ENCODE results near the gene GFM1. TPM values are rescaled to one million over a fixed set of nuclear protein-coding genes. Genes with fewer than 3 reads are reported as not detected.
"Not testable (repeated sequence)": the region's sequence is repeated elsewhere in the genome, so short reads cannot be mapped to it uniquely, and the experiment has no call there.

GFM1 gene
- total RNA-seq, 1 experiment from 2014 or later, result 58.9 TPM

- no peak for DNase-seq (ENCODE audit: low read depth)
These were observed 34.4 kb downstream of the GFM1 start for GRCh38 chr3:158678687-158679086.

DNA sequence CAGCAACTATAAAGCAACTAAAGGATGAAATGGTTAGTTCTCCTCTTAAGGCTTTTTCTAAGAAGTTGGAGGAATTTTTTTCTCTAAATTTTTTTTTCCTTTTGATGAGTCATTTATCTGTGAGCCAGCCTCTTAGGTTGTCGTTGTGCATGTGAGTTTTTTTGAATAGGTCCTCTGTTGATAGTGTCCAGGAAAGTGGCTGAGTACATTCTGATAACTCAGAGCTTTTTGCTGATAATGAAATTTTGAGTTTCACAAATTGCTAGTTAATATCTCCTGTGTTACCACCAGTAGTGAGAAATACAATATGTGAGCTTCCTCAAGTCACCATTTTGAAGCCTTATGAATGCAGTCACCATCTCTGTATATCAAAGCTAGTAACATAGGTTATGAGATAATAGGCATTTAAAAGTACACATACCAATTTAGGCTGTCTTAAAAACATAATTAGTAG is 35.2 kb downstream of the GFM1 start:
- peak; percentile 13 for DNase-seq (ENCODE audit: low read depth)

DNA sequence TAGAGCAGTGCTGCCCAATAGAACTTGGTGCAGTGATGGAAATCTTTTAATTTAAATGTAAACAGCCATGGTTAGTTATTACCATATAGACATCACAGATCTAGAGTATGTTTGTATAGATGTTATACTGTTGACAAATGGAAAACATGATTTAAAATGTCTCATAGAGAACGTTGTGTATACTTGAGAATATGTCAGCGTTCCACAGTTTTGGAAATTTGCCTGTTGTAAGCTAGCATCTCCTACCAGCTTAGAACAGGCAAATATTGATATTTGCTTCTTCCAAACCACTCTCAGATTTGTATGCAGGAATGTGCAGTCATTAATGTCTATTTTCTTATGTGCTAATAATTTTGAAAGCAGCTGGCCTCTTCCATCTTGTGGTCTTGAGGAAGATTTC is 36.5 kb downstream of the GFM1 start:
- no peak for DNase-seq (ENCODE audit: low read depth)

DNA sequence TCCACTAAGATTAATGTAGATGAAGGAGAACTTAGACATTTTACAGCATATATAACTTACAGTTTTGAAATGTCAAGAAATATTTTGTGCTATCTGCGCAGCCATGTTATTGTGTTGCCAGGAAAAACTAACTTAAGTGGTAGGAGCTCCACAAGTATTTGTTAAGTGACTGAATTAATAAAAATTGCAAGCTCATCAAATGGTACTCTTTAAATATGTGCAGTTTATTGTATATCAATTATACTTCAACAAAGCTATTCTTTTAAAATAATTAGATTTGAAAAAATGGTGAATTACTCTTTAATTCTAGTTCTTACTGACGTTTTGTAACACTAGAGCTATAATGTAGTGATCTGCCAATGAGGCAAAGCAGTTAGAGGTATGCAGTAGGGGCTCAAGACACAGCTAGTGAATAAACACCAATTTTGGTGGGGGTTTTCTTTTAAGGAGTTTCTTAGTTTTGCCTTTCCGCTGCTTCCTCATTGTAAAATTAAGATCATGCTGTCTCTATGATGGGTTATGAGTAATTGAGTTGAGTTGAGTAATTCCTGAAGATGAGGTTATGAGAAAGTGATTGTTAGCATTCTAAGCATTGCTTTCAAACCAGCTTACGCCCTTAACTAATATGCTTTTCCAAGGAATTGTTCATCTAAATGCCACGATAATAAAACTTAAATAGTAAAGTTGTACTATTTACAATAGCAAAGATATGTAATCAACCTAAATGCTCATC is 39.1 kb downstream of the GFM1 start:
- DNase-seq (ENCODE audit: low read depth), result no peak

- no peak for DNase-seq (ENCODE audit: low read depth)
These were observed 40.8 kb downstream of the GFM1 start for GRCh38 chr3:158685159-158685558.

- DNase-seq (ENCODE audit: low read depth), result not testable (repeated sequence)
These were observed 49.6 kb downstream of the GFM1 start for GRCh38 chr3:158693866-158694456.

DNA sequence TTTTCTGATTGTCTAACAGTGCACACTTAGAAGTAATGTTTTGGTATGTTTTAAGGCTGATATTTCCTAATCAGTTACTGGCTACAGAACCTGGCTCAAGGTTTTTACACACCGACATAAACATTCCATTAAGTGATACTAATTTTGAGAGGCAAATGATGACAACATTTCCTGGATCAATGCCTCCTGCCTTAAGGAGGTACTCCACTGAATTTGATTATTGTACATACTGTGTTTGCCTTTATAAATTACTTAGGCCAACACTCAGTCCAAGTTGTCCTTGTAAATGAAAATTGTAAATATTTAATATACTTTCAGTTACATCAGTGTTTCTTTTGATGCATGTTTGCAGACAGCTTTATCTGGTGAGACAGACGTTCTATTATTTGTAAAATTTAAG is 52.3 kb downstream of the GFM1 start:
- no peak for DNase-seq (ENCODE audit: low read depth)

DNA sequence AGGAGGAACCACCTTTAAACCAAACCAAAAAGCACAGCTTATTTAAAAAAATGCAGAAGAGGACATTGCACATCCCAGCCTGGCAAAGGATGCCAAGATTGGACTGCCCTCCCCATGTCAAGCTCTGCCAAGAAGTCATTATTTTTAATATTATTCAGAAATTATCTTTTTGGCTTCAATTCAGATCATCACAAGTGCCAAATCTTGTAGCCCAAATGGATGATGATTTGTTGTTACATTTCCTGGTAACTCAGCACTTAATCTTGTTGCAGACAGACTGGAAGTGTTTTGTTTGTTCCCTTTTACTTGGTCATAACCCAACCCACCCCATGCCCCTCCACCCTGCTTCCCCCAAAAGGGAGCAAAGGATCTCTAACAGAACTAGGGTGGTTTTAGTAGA is 56.2 kb downstream of the GFM1 start:
- DNase-seq (ENCODE audit: low read depth), result no peak

DNA sequence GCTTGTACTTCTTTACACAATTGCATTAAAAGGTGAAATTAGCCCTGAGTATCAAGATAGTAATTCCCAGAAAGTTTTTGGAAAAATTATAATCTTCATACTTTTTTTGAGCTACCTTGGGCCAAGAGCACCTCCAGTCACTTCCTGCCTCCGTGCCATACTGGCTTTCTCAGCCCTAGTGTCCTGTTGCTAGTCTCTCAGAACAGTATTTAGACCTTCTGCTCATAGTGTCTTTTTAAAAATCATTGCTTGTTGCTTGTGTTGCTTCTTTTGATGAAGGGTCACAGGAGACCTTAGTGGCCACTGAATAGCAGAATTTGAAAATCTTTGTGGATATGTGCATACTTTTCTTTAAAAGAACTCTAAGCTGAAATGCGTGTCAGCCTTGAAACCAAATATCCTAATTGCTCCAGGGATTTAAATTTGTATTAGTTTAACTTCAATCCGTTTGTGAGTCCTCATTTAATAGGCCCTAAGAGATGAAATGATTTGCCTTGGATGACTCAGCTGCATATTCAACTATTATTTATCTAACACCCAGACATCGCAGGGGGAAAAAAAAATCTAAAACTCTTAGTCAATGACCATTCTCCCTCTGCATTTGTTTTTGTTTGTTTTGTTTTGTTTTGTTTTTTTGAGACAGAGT is 57.2 kb downstream of the GFM1 start:
- DNase-seq (ENCODE audit: low read depth), result no peak

DNA sequence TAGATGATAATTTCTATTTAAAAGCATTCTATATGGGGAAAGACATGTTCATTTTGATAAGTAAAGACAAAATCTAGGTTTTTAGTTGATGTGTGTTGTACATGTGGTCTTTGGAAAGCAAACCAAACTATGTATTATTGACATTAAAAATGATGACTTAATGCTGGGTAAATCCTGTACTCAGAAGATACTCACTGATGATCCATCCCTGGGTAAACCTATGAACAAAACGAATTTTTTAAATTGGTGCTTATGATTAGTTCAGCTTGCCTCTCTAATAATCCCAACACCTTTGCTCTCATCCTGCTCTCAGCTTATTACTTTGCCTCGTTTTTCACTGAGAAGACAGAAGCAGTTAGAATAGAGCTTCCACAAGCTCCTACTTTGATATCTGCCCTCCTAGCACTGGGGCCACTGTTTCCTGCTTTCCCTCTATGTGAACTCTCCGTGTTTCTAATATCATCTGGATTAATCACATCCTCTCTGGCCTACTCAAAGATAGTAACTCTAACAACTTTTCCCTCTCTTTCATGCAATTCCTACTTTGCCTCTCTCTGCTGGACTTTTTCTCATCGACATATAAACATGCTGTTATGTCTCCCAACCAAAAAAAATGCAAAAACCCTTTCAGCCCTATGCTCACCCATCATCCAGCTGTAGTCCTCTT is 58.6 kb downstream of the GFM1 start:
- DNase-seq (ENCODE audit: low read depth), result peak; percentile 59

DNA sequence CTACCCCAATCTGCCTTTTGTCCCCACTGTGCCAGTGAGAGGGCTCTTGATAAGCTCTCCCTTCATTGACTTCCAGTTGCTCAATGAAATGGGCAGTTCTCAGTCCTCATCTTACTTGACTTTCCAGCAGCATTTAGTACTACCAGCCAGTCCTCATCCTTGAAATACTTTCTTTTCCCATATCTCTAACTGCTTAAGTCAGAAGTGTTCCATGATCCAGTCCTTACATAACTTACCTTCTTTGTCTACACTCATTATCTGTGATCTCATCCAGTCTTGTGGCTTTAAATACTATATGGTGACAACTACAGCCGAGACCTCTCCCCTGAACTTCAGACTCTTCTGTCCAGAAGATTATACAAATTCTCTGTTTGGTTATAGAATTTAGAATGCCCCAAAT is 59.2 kb downstream of the GFM1 start:
- no peak for DNase-seq (ENCODE audit: low read depth)

DNA sequence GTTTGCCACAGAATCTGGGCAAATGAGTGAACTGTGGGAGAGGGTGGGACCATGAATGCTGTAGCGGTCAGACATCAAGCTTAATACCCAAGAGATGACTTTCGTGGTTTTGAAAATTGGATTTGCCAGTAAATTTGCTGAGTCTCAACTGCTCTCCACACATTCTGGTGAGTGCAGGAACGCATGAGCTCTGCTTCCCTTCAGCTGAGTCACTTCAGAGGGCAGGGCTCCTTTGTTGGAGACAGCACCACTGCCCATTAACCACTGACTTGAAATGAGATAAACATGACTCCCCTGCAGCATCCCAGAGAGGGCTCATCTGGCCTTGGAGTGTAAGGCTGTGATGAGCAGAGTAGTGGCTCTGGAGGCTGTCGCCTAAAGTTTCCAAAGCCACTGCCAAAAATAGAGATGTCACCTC is 65.3 kb downstream of the GFM1 start:
- peak; percentile 97 for DNase-seq (ENCODE audit: low read depth)

GRCh38 chr3:158710601-158711000 is 66.3 kb downstream of the GFM1 start:
- DNase-seq (ENCODE audit: low read depth), result no peak

- DNase-seq (ENCODE audit: low read depth), result peak; percentile 56
These were observed 67.6 kb downstream of the GFM1 start for GRCh38 chr3:158711886-158712285.

- DNase-seq (ENCODE audit: low read depth), result no peak
These were observed 68.1 kb downstream of the GFM1 start for GRCh38 chr3:158712443-158712842.

DNA sequence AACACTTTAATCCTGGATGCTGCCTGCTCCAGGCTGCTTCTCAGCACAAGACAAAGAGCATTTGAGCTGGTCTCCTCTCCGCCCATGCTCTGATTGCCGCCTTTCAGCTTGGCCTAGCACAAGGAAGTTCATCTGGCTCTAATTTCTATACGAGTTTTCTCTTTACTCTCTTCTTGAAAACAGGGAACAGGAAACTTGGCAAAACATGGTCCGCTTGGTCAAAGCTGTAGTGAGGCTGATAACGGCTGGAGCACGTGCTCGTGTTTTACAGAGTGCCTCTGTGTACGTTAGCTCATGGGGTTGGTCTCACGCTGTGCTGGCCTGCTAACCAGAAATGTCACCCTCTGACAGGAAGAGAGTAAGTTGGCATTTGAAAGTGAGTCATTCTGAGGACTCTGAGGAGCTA is 68.8 kb downstream of the GFM1 start:
- peak; percentile 79 for DNase-seq (ENCODE audit: low read depth)

DNA sequence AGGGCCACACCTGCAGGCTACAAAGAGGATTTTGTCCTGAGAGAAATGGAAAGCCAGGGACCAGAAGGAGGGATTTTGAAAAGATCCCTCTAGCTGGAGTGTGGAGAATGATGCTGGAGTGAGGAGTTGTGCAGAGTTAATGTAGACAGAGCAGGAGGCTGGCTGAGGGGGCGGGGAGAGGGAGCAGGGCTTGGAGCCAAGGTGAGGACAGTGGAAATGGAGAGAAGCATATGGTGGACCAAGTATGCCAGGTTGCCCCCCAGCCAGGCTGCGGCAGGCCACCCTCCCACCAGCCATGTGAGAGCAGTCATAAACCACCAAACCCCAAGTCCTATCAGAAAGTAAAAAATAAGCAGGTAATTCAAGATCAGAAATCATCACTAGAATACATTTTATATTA is 73.2 kb downstream of the GFM1 start:
- DNase-seq (ENCODE audit: low read depth), result peak; percentile 49

- DNase-seq (ENCODE audit: low read depth), result peak; percentile 94
These were observed 74.3 kb downstream of the GFM1 start for GRCh38 chr3:158718490-158719170.

- no peak for DNase-seq (ENCODE audit: low read depth)
These were observed 77.8 kb downstream of the GFM1 start for GRCh38 chr3:158722108-158722507.

DNA sequence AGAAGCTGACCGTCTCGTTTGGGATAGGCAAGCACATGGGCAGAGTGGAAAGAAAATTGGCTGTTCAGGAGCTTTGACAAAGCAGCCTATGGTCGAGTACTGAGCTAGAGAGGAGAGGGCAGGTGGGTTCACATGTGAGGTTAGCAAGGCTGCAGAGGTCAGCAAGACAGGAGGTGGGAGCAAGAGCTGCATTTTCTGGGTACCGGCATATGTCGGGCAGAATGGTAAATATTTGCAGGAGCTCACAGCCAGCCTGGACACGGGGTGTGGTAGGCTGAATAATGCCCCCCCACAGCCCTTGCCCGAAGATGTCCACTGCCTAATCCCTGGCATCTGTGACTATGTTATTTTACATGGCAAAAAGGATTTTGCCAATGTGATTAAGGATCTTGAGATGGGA is 79.7 kb downstream of the GFM1 start:
- no peak for DNase-seq (ENCODE audit: low read depth)

DNA sequence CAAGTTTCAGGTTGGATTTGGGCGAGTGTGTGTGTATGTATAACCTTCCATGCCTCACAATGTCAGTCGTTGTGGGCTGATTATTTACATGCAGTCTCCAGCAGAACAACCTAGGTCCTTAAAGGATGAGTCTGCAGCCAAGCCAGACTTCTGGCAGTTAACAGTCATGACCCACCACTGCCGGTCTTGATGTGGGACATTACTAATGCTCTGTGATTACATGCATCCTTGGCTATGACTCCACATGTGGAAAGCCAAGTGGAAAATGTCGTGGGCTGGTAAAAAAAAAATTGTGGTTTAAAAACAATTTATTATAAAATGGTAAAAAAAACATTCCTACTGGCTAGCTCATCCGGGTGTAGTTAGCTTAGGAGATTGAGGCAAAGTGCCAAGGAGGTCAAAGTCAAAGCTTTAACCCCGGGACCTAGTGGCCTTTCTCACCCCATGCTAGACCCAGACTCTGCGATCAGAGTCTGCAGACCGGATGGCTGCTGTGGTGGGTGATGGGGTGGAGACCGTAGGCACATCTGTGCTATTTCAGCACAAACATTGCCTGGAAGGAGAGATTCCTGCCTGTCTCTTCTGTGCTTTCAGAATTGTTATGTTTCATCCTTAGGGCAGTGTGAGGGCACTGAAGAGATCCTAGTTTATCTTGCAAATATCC is 81.2 kb downstream of the GFM1 start:
- peak; percentile 97 for DNase-seq (ENCODE audit: low read depth)
